ENCODE measurements around the gene SYNM.
"Not testable (repeated sequence)": the region's sequence is repeated elsewhere in the genome, so short reads cannot be mapped to it uniquely, and the experiment has no call there.

Gene SYNM

GRCh38 chr15:99108993-99109392 lies 4.1 kb downstream of the SYNM start:
- DNase-seq: no peak

- no peak for DNase-seq
Measured at GRCh38 chr15:99109555-99110021, 4.7 kb downstream of the SYNM start.

GRCh38 chr15:99110093-99110492 lies 5.2 kb downstream of the SYNM start:
- DNase-seq: no peak

GRCh38 chr15:99110581-99111320 lies 5.9 kb downstream of the SYNM start:
- no peak for DNase-seq

GRCh38 chr15:99111641-99112040 lies 6.8 kb downstream of the SYNM start:
- DNase-seq: not testable (repeated sequence)

GRCh38 chr15:99113547-99114271 lies 8.8 kb downstream of the SYNM start:
- DNase-seq: no peak

GRCh38 chr15:99114511-99115299 lies 9.8 kb downstream of the SYNM start:
- no peak for DNase-seq

- no peak for DNase-seq
Measured at GRCh38 chr15:99115300-99116215, 10.7 kb downstream of the SYNM start.

- DNase-seq: no peak
Measured at GRCh38 chr15:99117111-99117510, 12.2 kb downstream of the SYNM start.

- DNase-seq: no peak
Measured at GRCh38 chr15:99117563-99118257, 12.8 kb downstream of the SYNM start.

GRCh38 chr15:99118258-99118632 lies 13.4 kb downstream of the SYNM start:
- no peak for DNase-seq

GRCh38 chr15:99118801-99119546 lies 14.1 kb downstream of the SYNM start:
- DNase-seq: no peak

- no peak for DNase-seq
Measured at GRCh38 chr15:99120050-99120777, 15.3 kb downstream of the SYNM start.

- DNase-seq: no peak
Measured at GRCh38 chr15:99121207-99121606, 16.3 kb downstream of the SYNM start.

- DNase-seq: no peak
Measured at GRCh38 chr15:99121691-99122410, 17.0 kb downstream of the SYNM start.

GRCh38 chr15:99122831-99123712 lies 18.2 kb downstream of the SYNM start:
- DNase-seq: no peak

- DNase-seq: peak; percentile 90
Measured at GRCh38 chr15:99123713-99124451, 19.0 kb downstream of the SYNM start.

GRCh38 chr15:99124641-99125040 lies 19.8 kb downstream of the SYNM start:
- no peak for DNase-seq
